GM10266 (cell line): Measurements from ENCODE around the gene FGFRL1.

ENCODE experiments used
- DNase-seq: peaks from one replicate; pipeline ENCODE4 v3.0.0; 2012; ENCODE audit errors: extremely low spot score
- CTCF ChIP-seq: IDR thresholded peaks from 2 replicates; pipeline ENCODE4 v1.5.1; 2012; ENCODE audit warnings: mild to moderate bottlenecking, low read depth; ENCODE audit not compliant: control insufficient read depth, insufficient read depth; ENCODE audit errors: missing control alignments

FGFRL1 gene

GRCh38 chr4:1008840-1009541 is 2.4 kb upstream of the FGFRL1 start:
- no peak for DNase-seq
- TF ChIP-seq CTCF = no peak

- peak; percentile 42 for TF ChIP-seq CTCF
- peak; percentile 97 for DNase-seq
Observed at GRCh38 chr4:1009542-1010394, 1.7 kb upstream of the FGFRL1 start.

GRCh38 chr4:1010395-1011021 is 918 bp upstream of the FGFRL1 start:
- no peak for TF ChIP-seq CTCF
- DNase-seq = no peak

DNA sequence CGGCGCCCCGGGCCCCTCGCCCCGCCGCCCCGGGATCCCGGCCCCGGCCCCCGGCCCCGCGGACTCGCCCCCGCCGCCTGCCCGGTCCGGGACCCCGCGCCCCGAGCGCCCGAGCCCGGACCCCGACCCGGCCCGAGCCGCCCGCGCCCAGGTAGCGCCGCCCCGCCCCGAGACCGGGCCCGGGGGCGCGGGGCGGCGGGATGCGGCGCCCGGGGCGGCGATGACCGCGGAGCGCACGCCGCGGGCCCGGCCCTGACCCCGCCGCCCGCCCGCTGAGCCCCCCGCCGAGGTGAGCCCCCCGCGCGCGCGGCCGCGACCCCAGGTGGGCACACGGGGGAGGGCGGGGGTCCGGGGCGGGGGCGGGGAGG is 224 bp downstream of the FGFRL1 start:
- no peak for DNase-seq
- no peak for TF ChIP-seq CTCF

GRCh38 chr4:1012034-1012739 is 761 bp downstream of the FGFRL1 start:
- peak; percentile 65 for DNase-seq
- TF ChIP-seq CTCF = no peak

GRCh38 chr4:1013225-1014073 is 2.0 kb downstream of the FGFRL1 start:
- no peak for DNase-seq
- TF ChIP-seq CTCF = no peak
